ENCODE data around the gene PIEZO2.

Gene PIEZO2

GRCh38 chr18:11113046-11113548 is 36.3 kb downstream of the PIEZO2 start:
- peaks cover 2% of the 10 kb centered on the region for H3K9me3 Mint-ChIP-seq
- no peaks in the 10 kb centered on the region for H3K36me3 Mint-ChIP-seq
- H3K27me3 Mint-ChIP-seq = no peaks in the 10 kb centered on the region
- CTCF ChIA-PET = no interaction called here
- H3K4me3 Mint-ChIP-seq = no peak overlapping the region
- no peak overlapping the region for H3K27ac Mint-ChIP-seq
- no peaks in the 10 kb centered on the region for H3K4me1 Mint-ChIP-seq
- DNase-seq = no peak

GRCh38 chr18:11112286-11112685 is 37.1 kb downstream of the PIEZO2 start:
- CTCF ChIA-PET = no interaction called here
- Mint-ChIP-seq H3K27ac (no peak overlapping the region), H3K4me1 (no peaks in the 10 kb centered on the region), H3K4me3 (no peak overlapping the region), H3K9me3 (peaks cover 2% of the 10 kb centered on the region), H3K27me3 (no peaks in the 10 kb centered on the region), H3K36me3 (no peaks in the 10 kb centered on the region)
- no peak for DNase-seq

GRCh38 chr18:11110509-11110908 is 38.9 kb downstream of the PIEZO2 start:
- Mint-ChIP-seq H3K27ac (no peak overlapping the region), H3K27me3 (no peaks in the 10 kb centered on the region), H3K9me3 (peaks cover 2% of the 10 kb centered on the region), H3K4me1 (no peaks in the 10 kb centered on the region), H3K4me3 (no peak overlapping the region), H3K36me3 (no peaks in the 10 kb centered on the region)
- CTCF ChIA-PET = no interaction called here
- DNase-seq = no peak

- CTCF ChIA-PET = no interaction called here
- Mint-ChIP-seq H3K36me3 (no peaks in the 10 kb centered on the region), H3K9me3 (peaks cover 2% of the 10 kb centered on the region)
These were observed 40.4 kb downstream of the PIEZO2 start for GRCh38 chr18:11108947-11109346.

GRCh38 chr18:11106894-11107293 is 42.5 kb downstream of the PIEZO2 start:
- peaks cover 2% of the 10 kb centered on the region for H3K9me3 Mint-ChIP-seq
- DNase-seq = no peak
- no peaks in the 10 kb centered on the region for H3K4me1 Mint-ChIP-seq
- H3K4me3 Mint-ChIP-seq = no peak overlapping the region
- H3K27me3 Mint-ChIP-seq = no peaks in the 10 kb centered on the region
- CTCF ChIA-PET = no interaction called here
- H3K27ac Mint-ChIP-seq = no peak overlapping the region
- no peaks in the 10 kb centered on the region for H3K36me3 Mint-ChIP-seq

More at GRCh38 chr18:11108947-11109346, 40.4 kb downstream of the PIEZO2 start:
- Mint-ChIP-seq H3K4me3 (no peak overlapping the region), H3K4me1 (no peaks in the 10 kb centered on the region), H3K27ac (no peak overlapping the region), H3K27me3 (no peaks in the 10 kb centered on the region)
- DNase-seq = no peak

GRCh38 chr18:11105463-11105862 is 43.9 kb downstream of the PIEZO2 start:
- Mint-ChIP-seq H3K27ac (no peak overlapping the region), H3K27me3 (no peaks in the 10 kb centered on the region), H3K36me3 (no peaks in the 10 kb centered on the region), H3K4me1 (no peaks in the 10 kb centered on the region), H3K9me3 (no peaks in the 10 kb centered on the region), H3K4me3 (no peak overlapping the region)
- CTCF ChIA-PET = interaction anchor here (0.7 kb wide), 1 partner anchor 211 kb away, joined by 4 read pairs; no protein-coding TSS in a partner anchor
- no peak for DNase-seq

GRCh38 chr18:11104307-11104706 is 45.1 kb downstream of the PIEZO2 start:
- H3K4me1 Mint-ChIP-seq = no peaks in the 10 kb centered on the region
- H3K27me3 Mint-ChIP-seq = no peaks in the 10 kb centered on the region
- H3K4me3 Mint-ChIP-seq = no peak overlapping the region
- no peaks in the 10 kb centered on the region for H3K9me3 Mint-ChIP-seq
- CTCF ChIA-PET = no interaction called here
- no peaks in the 10 kb centered on the region for H3K36me3 Mint-ChIP-seq
- H3K27ac Mint-ChIP-seq = no peak overlapping the region
- DNase-seq = no peak

GRCh38 chr18:11096839-11097750 is 52.3 kb downstream of the PIEZO2 start:
- no peak for DNase-seq

GRCh38 chr18:11096411-11096810 is 53.0 kb downstream of the PIEZO2 start:
- H3K27me3 Mint-ChIP-seq = no peaks in the 10 kb centered on the region
- CTCF ChIA-PET = no interaction called here
- H3K4me3 Mint-ChIP-seq = no peak overlapping the region
- H3K4me1 Mint-ChIP-seq = no peaks in the 10 kb centered on the region
- H3K9me3 Mint-ChIP-seq = no peaks in the 10 kb centered on the region
- H3K36me3 Mint-ChIP-seq = no peaks in the 10 kb centered on the region
- DNase-seq = no peak
- H3K27ac Mint-ChIP-seq = no peak overlapping the region

More at GRCh38 chr18:11096839-11097750, 52.3 kb downstream of the PIEZO2 start:
- CTCF ChIA-PET = no interaction called here
- no peak overlapping the region for H3K27ac Mint-ChIP-seq
- no peaks in the 10 kb centered on the region for H3K4me1 Mint-ChIP-seq
- no peaks in the 10 kb centered on the region for H3K36me3 Mint-ChIP-seq
- no peak overlapping the region for H3K4me3 Mint-ChIP-seq
- no peaks in the 10 kb centered on the region for H3K9me3 Mint-ChIP-seq
- no peaks in the 10 kb centered on the region for H3K27me3 Mint-ChIP-seq

GRCh38 chr18:11095674-11096293 is 53.6 kb downstream of the PIEZO2 start:
- CTCF ChIA-PET = no interaction called here
- DNase-seq = no peak
- no peaks in the 10 kb centered on the region for H3K9me3 Mint-ChIP-seq

GRCh38 chr18:11095211-11095610 is 54.2 kb downstream of the PIEZO2 start:
- no peak overlapping the region for H3K27ac Mint-ChIP-seq
- no peaks in the 10 kb centered on the region for H3K27me3 Mint-ChIP-seq
- H3K4me3 Mint-ChIP-seq = no peak overlapping the region
- no peak for DNase-seq
- H3K4me1 Mint-ChIP-seq = no peaks in the 10 kb centered on the region
- H3K9me3 Mint-ChIP-seq = no peaks in the 10 kb centered on the region
- CTCF ChIA-PET = no interaction called here
- no peaks in the 10 kb centered on the region for H3K36me3 Mint-ChIP-seq

More at GRCh38 chr18:11095674-11096293, 53.6 kb downstream of the PIEZO2 start:
- Mint-ChIP-seq H3K27me3 (no peaks in the 10 kb centered on the region), H3K4me1 (no peaks in the 10 kb centered on the region), H3K36me3 (no peaks in the 10 kb centered on the region), H3K4me3 (no peak overlapping the region), H3K27ac (no peak overlapping the region)

- Mint-ChIP-seq H3K4me3 (no peak overlapping the region), H3K9me3 (no peaks in the 10 kb centered on the region), H3K27me3 (no peaks in the 10 kb centered on the region), H3K4me1 (no peaks in the 10 kb centered on the region), H3K36me3 (no peaks in the 10 kb centered on the region), H3K27ac (no peak overlapping the region)
- DNase-seq = no peak
- CTCF ChIA-PET = no interaction called here
These were observed 57.6 kb downstream of the PIEZO2 start for GRCh38 chr18:11091746-11092145.

- Mint-ChIP-seq H3K4me3 (no peak overlapping the region), H3K27me3 (no peaks in the 10 kb centered on the region), H3K27ac (no peak overlapping the region), H3K4me1 (no peaks in the 10 kb centered on the region), H3K9me3 (no peaks in the 10 kb centered on the region), H3K36me3 (no peaks in the 10 kb centered on the region)
- no peak for DNase-seq
- CTCF ChIA-PET = no interaction called here
These were observed 59.2 kb downstream of the PIEZO2 start for GRCh38 chr18:11089931-11090715.

GRCh38 chr18:11081009-11081532 is 68.3 kb downstream of the PIEZO2 start:
- Mint-ChIP-seq H3K9me3 (no peaks in the 10 kb centered on the region), H3K36me3 (no peaks in the 10 kb centered on the region), H3K4me1 (no peaks in the 10 kb centered on the region), H3K4me3 (no peak overlapping the region), H3K27me3 (no peaks in the 10 kb centered on the region), H3K27ac (no peak overlapping the region)
- no peak for DNase-seq
- CTCF ChIA-PET = no interaction called here
